T-cell (primary cell): ENCODE measurements around the gene XRCC3. TPM values are rescaled to one million over a fixed set of nuclear protein-coding genes. Genes with fewer than 3 reads are reported as not detected.

Experiments
- ATAC-seq, 4 experiments: fragments of 200-7000 bp in 3 of 4; fragments of 150-1000 bp in 1 of 4; cut with Tn5 transposase; replicated peaks in 1 of 4; 1 replicate in 3 of 4; 2 replicates in 1 of 4; pipeline ENCODE4 v1.10.0; 2021; ENCODE audit warnings: moderate library complexity in 3 of 4, mild to moderate bottlenecking in 2 of 4, moderate number of reproducible peaks in 1 of 4
- CTCF ChIA-PET, 2 donors: fragments of 300-600 bp; sonication (Branson Sonifier 250); formaldehyde crosslinking; loops; one replicate each; lab custom pipeline; 2022; ENCODE audit warnings: antibody characterized with exemption in 2 of 2; lab: Charles Lee
- POLR2A ChIA-PET, 2 donors: fragments of 300-600 bp; sonication (Branson Sonifier 250); formaldehyde crosslinking; loops; one replicate each; lab custom pipeline; 2022; ENCODE audit warnings: antibody characterized with exemption in 2 of 2; lab: Charles Lee
- DNase-seq, 35 experiments: peaks; one replicate each; pipeline versions ENCODE4 v3.0.0 to v3.0.0-alpha.2; 2013 to 2023
- H3K27ac ChIP-seq: one replicate; pipeline ENCODE4 v1.5.1; 2013; ENCODE audit warnings: low read length
- H3K27me3 ChIP-seq, 2 experiments: replicated peaks in 1 of 2; 1 replicate in 1 of 2; 2 replicates in 1 of 2; pipeline versions ENCODE4 v1.6.1 to v1.7.0; 2013; ENCODE audit warnings: low read length in 1 of 2, mixed read lengths in 1 of 2; ENCODE audit not compliant: control insufficient read depth in 2 of 2, insufficient read depth in 2 of 2; ENCODE audit errors: extremely low read depth in 1 of 2
- H3K36me3 ChIP-seq, 2 donors: 1 replicate in 1 of 2; 2 replicates in 1 of 2; pipeline versions ENCODE4 v1.6.1 to v1.7.0; 2013; ENCODE audit warnings: low read length in 1 of 2; ENCODE audit not compliant: control insufficient read depth in 2 of 2, insufficient read depth in 1 of 2; ENCODE audit errors: extremely low read depth in 1 of 2
- H3K4me1 ChIP-seq, 2 experiments: 1 replicate in 1 of 2; 2 replicates in 1 of 2; pipeline versions ENCODE4 v1.6.1 to v1.7.0; 2013; ENCODE audit warnings: low read length in 2 of 2, mixed read lengths in 1 of 2; ENCODE audit not compliant: insufficient read depth in 2 of 2, control insufficient read depth in 1 of 2; ENCODE audit errors: extremely low read depth in 1 of 2
- H3K4me3 ChIP-seq, 2 donors: 1 replicate in 1 of 2; 2 replicates in 1 of 2; pipeline versions ENCODE4 v1.5.1 to v1.7.0; 2013; ENCODE audit warnings: mild to moderate bottlenecking in 2 of 2, low read length in 1 of 2, moderate library complexity in 1 of 2; ENCODE audit not compliant: control insufficient read depth in 1 of 2; ENCODE audit errors: extremely low read depth in 1 of 2
- H3K9me3 ChIP-seq: 2 replicates; pipeline ENCODE4 v1.7.0; 2013
- H3K27ac Mint-ChIP-seq, 2 donors: one replicate each; pipeline ENCODE4 v1.8.0; 2020 to 2021; ENCODE audit warnings: mild to moderate bottlenecking in 2 of 2, mixed read lengths in 2 of 2
- H3K27me3 Mint-ChIP-seq, 2 donors: one replicate each; pipeline ENCODE4 v1.8.0; 2021 to 2022; ENCODE audit warnings: mixed read lengths in 2 of 2
- H3K36me3 Mint-ChIP-seq: one replicate; pipeline ENCODE4 v1.8.0; 2021; ENCODE audit warnings: mixed read lengths
- H3K4me1 Mint-ChIP-seq, 3 donors: one replicate each; pipeline ENCODE4 v1.8.0; 2020 to 2022; ENCODE audit warnings: mixed read lengths in 3 of 3, mild to moderate bottlenecking in 1 of 3
- H3K4me3 Mint-ChIP-seq, 3 donors: one replicate each; pipeline ENCODE4 v1.8.0; 2020 to 2022; ENCODE audit warnings: mild to moderate bottlenecking in 3 of 3, mixed read lengths in 3 of 3, moderate library complexity in 3 of 3
- H3K9me3 Mint-ChIP-seq, 3 donors: one replicate each; pipeline ENCODE4 v1.8.0; 2020 to 2022; ENCODE audit warnings: mixed read lengths in 3 of 3
- WGBS: methylation state at CpG from one replicate; pipeline ENCODE4 v1.1.5; 2013; ENCODE audit warnings: missing lambda C conversion rate; ENCODE audit not compliant: insufficient coverage; 5-methylcytosine and 5-hydroxymethylcytosine counted together
- total RNA-seq, 35 experiments: library from RNA in 6 of 35; stranded (reverse) in 6 of 35; fragments of 120-200 nt in 1 of 35; gene quantifications; one replicate each; pipeline versions ENCODE4 v1.2.1 to v1.2.4 and lab custom pipeline; 2013 to 2026

XRCC3 gene
- total RNA-seq, 5 donors from 2014 or later (not counting 1 experiment from before 2014, with no cell fraction given) = 7.4 to 15.1 (median 12.9) TPM

DNA sequence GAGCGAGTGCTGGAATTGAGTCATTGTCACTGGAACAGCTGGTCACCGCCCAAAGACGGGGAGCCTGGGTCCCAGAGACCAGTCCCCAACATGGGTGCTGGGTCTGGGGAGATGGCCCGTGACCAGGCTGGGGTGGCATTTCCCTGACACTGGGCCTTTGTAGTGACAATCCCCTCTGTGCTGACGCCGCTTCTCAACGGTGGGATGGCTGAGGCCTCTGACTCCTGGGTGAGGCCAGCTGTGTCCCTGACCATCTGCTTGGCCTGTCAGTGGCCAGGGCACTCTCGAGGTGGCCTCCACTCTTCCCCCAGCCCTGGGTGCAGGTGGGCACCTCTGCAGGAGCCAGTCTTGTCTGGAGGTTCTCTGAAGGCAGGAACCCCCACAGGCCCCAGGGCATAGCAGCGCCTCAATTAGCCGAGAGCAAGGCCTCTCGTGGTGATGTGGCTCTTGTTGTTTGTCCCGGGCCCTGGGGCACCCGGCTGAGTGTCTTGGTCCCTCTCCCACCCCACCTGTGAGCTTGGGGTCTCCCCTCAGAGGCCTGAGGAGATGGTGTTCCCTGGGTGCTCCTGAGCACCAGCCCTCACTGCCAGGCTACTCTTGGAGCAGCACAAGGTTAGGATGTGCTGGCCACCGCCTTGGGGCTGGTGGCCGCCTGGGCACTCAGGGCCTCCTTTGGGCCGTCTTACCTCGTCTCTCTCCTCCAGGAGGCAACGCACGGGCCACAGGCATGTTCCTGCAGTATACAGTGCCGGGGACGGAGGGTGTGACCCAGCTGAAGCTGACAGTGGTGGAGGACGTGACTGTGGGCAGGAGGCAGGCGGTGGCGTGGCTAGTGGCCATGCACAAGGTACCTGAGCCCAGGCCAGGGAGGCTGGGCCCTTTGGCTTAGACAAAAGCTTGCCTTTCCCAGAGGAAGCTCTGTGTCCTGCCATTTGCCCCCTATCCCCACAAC is 16.9 kb upstream of the XRCC3 start:
- CTCF ChIA-PET = no interaction called here
- no peak overlapping the region for H3K27ac Mint-ChIP-seq
- no peaks in the 10 kb centered on the region for H3K9me3 Mint-ChIP-seq

DNA sequence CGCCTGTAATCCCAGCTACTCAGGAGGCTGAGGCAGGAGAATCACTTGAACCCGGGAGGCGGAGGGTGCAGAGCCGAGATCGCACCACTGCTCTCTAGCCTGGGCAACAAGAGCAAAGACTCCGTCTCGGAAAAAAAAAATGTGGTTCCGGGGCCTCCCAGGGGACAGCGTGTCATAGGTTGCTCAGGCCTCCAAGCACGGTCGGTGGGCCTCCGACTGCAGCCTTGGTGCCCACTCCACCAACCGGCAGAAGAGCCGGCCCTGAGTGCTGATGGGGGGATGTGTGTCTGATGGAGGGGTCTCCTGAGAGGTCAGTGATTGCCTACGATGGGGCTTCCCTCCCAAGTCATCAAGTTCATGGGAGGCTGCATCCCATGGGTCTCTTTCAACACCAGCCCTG is 16.2 kb upstream of the XRCC3 start:
- no peaks in the 10 kb centered on the region for H3K9me3 ChIP-seq
- CTCF ChIA-PET = no interaction called here
- 98% methylated on average over 5 of the region's 15 CpGs for WGBS
- no peaks in the 10 kb centered on the region for H3K9me3 Mint-ChIP-seq
- H3K4me3 Mint-ChIP-seq = no peak overlapping the region
- POLR2A ChIA-PET = no interaction called here
- peaks cover 17 to 34% of the 10 kb centered on the region in 2 donors for H3K36me3 ChIP-seq
- DNase-seq = no peak
- no peaks in the 10 kb centered on the region for H3K4me1 Mint-ChIP-seq
- no peaks in the 10 kb centered on the region for H3K27me3 ChIP-seq
- H3K27me3 Mint-ChIP-seq = no peaks in the 10 kb centered on the region
- peaks cover 21% of the 10 kb centered on the region for H3K36me3 Mint-ChIP-seq
- H3K27ac ChIP-seq = no peak overlapping the region
- no peak overlapping the region for H3K27ac Mint-ChIP-seq
- no peak for ATAC-seq
- no peak overlapping the region for H3K4me3 ChIP-seq
- no peaks in the 10 kb centered on the region for H3K4me1 ChIP-seq

More for the DNA sequence above, 16.9 kb upstream of the XRCC3 start:
- H3K9me3 ChIP-seq = no peaks in the 10 kb centered on the region
- H3K27me3 ChIP-seq = no peaks in the 10 kb centered on the region
- peaks cover 26% of the 10 kb centered on the region for H3K36me3 Mint-ChIP-seq
- no peak overlapping the region for H3K4me3 Mint-ChIP-seq
- no peak for ATAC-seq
- DNase-seq = no peak
- POLR2A ChIA-PET = no interaction called here
- no peaks in the 10 kb centered on the region for H3K4me1 Mint-ChIP-seq
- H3K4me1 ChIP-seq = no peaks in the 10 kb centered on the region
- no peak overlapping the region for H3K4me3 ChIP-seq
- H3K27ac ChIP-seq = no peak overlapping the region
- 97% methylated on average over 19 of the region's 24 CpGs for WGBS
- no peaks in the 10 kb centered on the region for H3K27me3 Mint-ChIP-seq
- H3K36me3 ChIP-seq = peaks cover 17 to 41% of the 10 kb centered on the region in 2 donors

DNA sequence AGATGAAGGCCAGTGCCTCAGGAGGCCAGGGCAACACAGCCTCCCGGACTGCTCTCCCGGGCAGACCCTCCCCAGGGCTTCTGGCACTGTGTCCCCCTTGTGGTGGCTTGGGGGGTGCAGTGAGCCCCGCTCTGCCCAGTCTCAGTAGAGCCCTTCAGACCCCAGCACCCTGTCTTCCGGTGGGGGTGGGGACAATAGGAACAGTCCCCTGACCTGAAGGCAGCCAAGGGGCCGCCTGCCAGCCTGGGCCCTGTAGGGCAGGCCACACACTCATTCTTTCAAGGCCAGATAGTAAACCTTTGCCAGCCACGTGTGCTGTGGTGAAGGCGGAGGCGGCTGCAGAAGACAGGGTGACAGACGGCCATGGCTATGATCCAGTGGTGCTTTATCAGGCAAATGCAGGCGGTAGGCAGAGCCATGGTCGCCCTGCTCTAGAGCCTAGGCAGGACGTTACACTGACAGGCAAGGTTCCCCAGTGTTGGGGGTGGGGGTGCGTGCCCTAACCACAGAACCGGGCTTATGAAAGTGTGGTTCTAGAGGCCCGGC is 15.3 kb upstream of the XRCC3 start:
- no peaks in the 10 kb centered on the region for H3K4me1 ChIP-seq
- H3K4me3 ChIP-seq = no peak overlapping the region
- ATAC-seq (no peak), DNase-seq (no peak)
- H3K27me3 ChIP-seq = no peaks in the 10 kb centered on the region
- no peak overlapping the region for H3K27ac Mint-ChIP-seq
- H3K36me3 Mint-ChIP-seq = peaks cover 21% of the 10 kb centered on the region
- peaks cover 15 to 28% of the 10 kb centered on the region in 2 donors for H3K36me3 ChIP-seq
- ChIA-PET POLR2A (no interaction called here), CTCF (no interaction called here)
- H3K9me3 ChIP-seq = no peaks in the 10 kb centered on the region
- H3K9me3 Mint-ChIP-seq = no peaks in the 10 kb centered on the region
- H3K4me3 Mint-ChIP-seq = no peak overlapping the region
- no peak overlapping the region for H3K27ac ChIP-seq
- 93% methylated on average over 11 of the region's 15 CpGs for WGBS
- no peaks in the 10 kb centered on the region for H3K4me1 Mint-ChIP-seq
- H3K27me3 Mint-ChIP-seq = no peaks in the 10 kb centered on the region

- H3K9me3 ChIP-seq = no peaks in the 10 kb centered on the region
- no peak overlapping the region for H3K4me3 ChIP-seq
- DNase-seq (no peak), ATAC-seq (no peak)
- ChIA-PET CTCF (no interaction called here), POLR2A (no interaction called here)
- Mint-ChIP-seq H3K4me3 (no peak overlapping the region), H3K4me1 (no peaks in the 10 kb centered on the region), H3K27me3 (no peaks in the 10 kb centered on the region), H3K36me3 (peaks cover 21% of the 10 kb centered on the region), H3K9me3 (no peaks in the 10 kb centered on the region), H3K27ac (no peak overlapping the region)
- peaks cover 11 to 25% of the 10 kb centered on the region in 2 donors for H3K36me3 ChIP-seq
- no peaks in the 10 kb centered on the region for H3K4me1 ChIP-seq
- H3K27me3 ChIP-seq = no peaks in the 10 kb centered on the region
- H3K27ac ChIP-seq = no peak overlapping the region
- 91% methylated on average over 18 of the region's 24 CpGs for WGBS
Measured at GRCh38 chr14:103729496-103730448, 14.5 kb upstream of the XRCC3 start.

- no peaks in the 10 kb centered on the region for H3K9me3 Mint-ChIP-seq
- no peaks in the 10 kb centered on the region for H3K4me1 Mint-ChIP-seq
- H3K36me3 Mint-ChIP-seq = peaks cover 18% of the 10 kb centered on the region
- WGBS = 94% methylated on average over 11 of the region's 12 CpGs
- ChIA-PET POLR2A (no interaction called here), CTCF (no interaction called here)
- Histone ChIP-seq H3K27ac (no peak overlapping the region), H3K36me3 (peaks cover 12 to 23% of the 10 kb centered on the region in 2 donors), H3K4me1 (no peaks in the 10 kb centered on the region), H3K4me3 (no peak overlapping the region), H3K27me3 (no peaks in the 10 kb centered on the region), H3K9me3 (no peaks in the 10 kb centered on the region)
- no peak overlapping the region for H3K27ac Mint-ChIP-seq
- no peak overlapping the region for H3K4me3 Mint-ChIP-seq
- no peaks in the 10 kb centered on the region for H3K27me3 Mint-ChIP-seq
- no peak for DNase-seq
- ATAC-seq = no peak
Measured at GRCh38 chr14:103728721-103729120, 13.5 kb upstream of the XRCC3 start.

DNA sequence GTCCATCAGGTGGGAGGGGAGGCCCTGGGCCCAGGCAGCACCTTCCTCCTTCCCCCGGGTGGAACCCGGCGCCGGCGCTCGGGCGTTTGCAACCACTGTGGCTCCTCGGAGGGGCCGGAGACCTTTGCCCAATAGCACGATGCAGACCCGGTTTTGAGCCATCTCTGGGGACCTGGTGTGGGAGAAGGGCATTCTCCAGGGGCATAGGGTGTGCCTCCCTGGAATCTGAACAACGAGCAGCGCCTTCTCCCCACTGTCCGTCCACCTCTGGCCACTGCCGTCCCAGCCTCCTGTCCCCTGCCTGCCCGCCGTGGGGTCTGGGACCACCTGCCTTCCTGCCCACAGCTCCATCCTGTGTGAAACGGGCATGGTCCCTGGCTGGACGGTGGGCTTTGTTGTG is 12.9 kb upstream of the XRCC3 start:
- no peak overlapping the region for H3K4me3 Mint-ChIP-seq
- no peaks in the 10 kb centered on the region for H3K9me3 Mint-ChIP-seq
- Histone ChIP-seq H3K4me1 (no peaks in the 10 kb centered on the region), H3K36me3 (peaks cover 14 to 17% of the 10 kb centered on the region in 2 donors), H3K27ac (no peak overlapping the region), H3K4me3 (no peak overlapping the region), H3K9me3 (no peaks in the 10 kb centered on the region), H3K27me3 (no peaks in the 10 kb centered on the region)
- no peak for ATAC-seq
- no peaks in the 10 kb centered on the region for H3K27me3 Mint-ChIP-seq
- no peak overlapping the region for H3K27ac Mint-ChIP-seq
- H3K4me1 Mint-ChIP-seq = no peaks in the 10 kb centered on the region
- POLR2A ChIA-PET = no interaction called here
- WGBS = 92% methylated on average over 16 of the region's 19 CpGs
- H3K36me3 Mint-ChIP-seq = peaks cover 18% of the 10 kb centered on the region
- DNase-seq = no peak
- CTCF ChIA-PET = no interaction called here
